A549 treated with AZD2906 at 1 μM for 4 hours (cell line): ENCODE data around the gene ARHGAP27. TPM values are rescaled to one million over a fixed set of nuclear protein-coding genes. Genes with fewer than 3 reads are reported as not detected.

Experiments
- total RNA-seq: library from RNA; stranded (reverse); fragments of 200-300 nt; extraction: Qiagen RNA extraction; gene quantifications from 5 replicates; pipeline ENCODE4 v1.2.3, GENCODE V29; 2022

The ARHGAP27 gene, protein sequence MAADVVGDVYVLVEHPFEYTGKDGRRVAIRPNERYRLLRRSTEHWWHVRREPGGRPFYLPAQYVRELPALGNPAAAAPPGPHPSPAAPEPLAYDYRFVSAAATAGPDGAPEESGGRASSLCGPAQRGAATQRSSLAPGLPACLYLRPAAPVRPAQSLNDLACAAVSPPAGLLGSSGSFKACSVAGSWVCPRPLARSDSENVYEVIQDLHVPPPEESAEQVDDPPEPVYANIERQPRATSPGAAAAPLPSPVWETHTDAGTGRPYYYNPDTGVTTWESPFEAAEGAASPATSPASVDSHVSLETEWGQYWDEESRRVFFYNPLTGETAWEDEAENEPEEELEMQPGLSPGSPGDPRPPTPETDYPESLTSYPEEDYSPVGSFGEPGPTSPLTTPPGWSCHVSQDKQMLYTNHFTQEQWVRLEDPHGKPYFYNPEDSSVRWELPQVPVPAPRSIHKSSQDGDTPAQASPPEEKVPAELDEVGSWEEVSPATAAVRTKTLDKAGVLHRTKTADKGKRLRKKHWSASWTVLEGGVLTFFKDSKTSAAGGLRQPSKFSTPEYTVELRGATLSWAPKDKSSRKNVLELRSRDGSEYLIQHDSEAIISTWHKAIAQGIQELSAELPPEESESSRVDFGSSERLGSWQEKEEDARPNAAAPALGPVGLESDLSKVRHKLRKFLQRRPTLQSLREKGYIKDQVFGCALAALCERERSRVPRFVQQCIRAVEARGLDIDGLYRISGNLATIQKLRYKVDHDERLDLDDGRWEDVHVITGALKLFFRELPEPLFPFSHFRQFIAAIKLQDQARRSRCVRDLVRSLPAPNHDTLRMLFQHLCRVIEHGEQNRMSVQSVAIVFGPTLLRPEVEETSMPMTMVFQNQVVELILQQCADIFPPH
- 11.3 to 16.9 TPM (median 15.1 TPM) in 5 replicates for total RNA-seq

DNA sequence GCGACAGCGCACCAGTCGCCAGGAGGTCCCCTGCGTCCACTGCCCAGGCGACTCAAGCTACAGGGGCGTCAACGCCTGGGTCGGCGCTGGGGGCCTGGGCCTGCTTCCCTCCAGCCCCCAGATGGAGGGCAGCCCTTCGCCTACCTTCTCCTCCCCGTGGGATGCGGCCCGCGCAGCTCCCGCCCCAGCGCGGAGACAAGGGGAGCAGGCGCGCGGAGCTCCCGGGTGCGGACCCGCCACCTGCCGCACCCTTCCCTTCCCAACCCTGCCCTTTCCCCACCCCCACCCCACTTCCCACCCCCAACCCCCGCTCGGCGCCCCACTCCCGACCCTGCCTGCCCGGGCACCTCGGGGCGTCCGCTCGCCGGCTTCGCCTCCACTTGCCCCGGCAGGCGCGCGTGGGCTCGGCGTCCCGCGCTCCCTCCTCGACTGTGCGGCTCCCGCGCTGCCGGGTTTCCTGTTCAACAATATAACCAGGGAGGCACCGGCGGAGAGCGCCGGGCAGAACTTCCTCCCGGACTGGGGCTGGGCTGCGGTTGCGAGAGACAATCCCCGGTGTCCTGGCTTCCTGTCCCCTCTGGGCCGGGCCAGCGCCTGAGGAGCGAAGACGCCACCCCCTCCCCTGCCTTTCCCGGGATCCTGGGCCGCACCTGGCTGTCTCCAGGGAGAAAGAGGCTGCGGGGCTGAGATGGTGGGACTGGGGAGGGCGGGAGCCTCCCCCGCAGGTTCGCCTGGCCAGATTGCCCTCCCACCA lies at the start of gene ARHGAP27:
TSS of gene ARHGAP27 (minus strand) at position 466 of the 754 bp plus-strand sequence. CDS start 2,591 bp downstream, outside the sequence.

Other genes starting within 250 kb of the ARHGAP27 start
- 25.4 to 32.3 TPM (median 31.9 TPM) in 5 replicates for gene FMNL1, start 211.0 kb downstream of the ARHGAP27 start, total RNA-seq
- gene SPATA32, start 170.8 kb downstream of the ARHGAP27 start, total RNA-seq, result 0.08 to 0.15 TPM (median 0.11 TPM) in 4 of 5 replicates, not detected in the other
- 30.5 to 49.2 TPM (median 37.2 TPM) in 5 replicates for gene MAP3K14, start 115.8 kb downstream of the ARHGAP27 start, total RNA-seq
- 18.7 to 23.3 TPM (median 20.0 TPM) in 5 replicates for gene PLEKHM1, start 57.9 kb upstream of the ARHGAP27 start, total RNA-seq